ENCODE measurements around the gene HPSE2.
"Not testable (repeated sequence)": the region's sequence is repeated elsewhere in the genome, so short reads cannot be mapped to it uniquely, and the experiment has no call there.

The HPSE2 gene

DNA sequence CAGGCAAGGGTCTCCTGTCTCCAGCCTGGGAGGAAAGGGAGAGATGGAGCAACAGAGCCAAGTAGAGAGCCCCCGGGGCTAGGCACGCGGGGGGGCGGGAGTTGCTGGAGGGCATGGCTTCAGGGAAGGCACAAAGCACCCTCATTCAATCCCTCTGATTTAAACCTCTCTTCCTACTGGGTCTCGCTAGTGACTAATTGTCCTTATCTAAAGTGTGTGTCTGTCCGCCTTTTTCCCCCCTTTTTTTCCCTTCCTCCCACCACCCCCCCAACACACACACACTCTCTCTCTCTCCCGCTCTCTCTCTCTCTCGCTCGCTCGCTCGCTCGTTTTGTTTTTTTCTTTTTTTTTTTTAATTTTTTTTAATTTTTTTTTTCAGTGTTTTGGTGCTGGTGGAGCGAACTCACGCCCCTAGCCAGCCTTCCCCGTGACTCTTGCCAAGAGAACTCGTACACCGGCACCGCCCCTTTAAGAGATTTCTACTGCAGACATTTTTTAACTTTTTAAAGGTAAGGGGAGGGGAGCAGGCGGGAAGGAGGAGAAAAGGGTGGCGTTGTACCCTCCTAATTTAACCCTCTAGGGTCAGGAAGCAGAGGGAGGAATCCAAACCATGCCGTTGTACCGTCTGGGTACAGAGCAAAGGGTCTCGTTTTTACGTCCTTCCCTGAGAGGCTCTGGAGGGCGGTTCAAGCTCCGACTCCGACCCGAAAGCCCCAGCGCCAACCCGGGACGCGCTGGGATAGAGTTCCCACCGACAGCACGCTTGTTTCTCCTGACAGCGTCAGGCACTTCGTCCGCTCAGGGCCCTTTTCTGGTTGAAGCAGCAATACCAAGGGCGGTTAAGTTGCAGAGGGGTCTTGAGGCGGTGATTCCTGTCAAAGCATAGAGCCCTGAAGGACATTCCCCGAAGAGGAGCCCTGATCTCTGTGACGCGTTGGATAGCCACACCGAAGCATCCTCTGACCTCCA lies at the start of gene HPSE2:
Gene HPSE2 (minus strand): TSS at position 195 of the 969 bp plus-strand sequence.
- no peak for DNase-seq

- no peak for DNase-seq
These were observed 44.8 kb upstream of the HPSE2 start for GRCh38 chr10:99280472-99280871.

- no peak for DNase-seq
These were observed 44.0 kb upstream of the HPSE2 start for GRCh38 chr10:99279626-99280111.

- DNase-seq = no peak
These were observed 41.3 kb upstream of the HPSE2 start for GRCh38 chr10:99276848-99277486.

- DNase-seq = no peak
These were observed 30.7 kb upstream of the HPSE2 start for GRCh38 chr10:99266383-99266782.

DNA sequence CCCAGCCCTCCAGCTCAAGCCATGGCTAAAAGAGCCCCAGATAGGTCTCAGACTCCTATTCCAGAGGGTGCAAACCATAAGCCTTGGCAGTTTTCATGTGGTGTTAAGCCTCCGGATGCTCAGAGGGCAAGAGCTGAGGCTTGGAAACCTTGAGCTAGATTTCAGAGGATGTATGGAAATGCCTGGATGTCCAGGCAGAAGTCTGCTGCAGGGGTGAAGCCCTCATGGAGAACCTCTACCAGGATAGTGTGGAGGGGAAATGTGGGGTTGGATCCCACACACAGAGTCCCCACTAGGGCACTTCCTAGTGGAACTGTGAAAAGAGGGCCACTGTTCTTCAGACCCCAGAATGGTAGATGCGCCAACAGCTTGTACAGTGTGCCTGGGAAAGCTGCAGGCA lies 13.2 kb upstream of the HPSE2 start:
- DNase-seq = no peak

DNA sequence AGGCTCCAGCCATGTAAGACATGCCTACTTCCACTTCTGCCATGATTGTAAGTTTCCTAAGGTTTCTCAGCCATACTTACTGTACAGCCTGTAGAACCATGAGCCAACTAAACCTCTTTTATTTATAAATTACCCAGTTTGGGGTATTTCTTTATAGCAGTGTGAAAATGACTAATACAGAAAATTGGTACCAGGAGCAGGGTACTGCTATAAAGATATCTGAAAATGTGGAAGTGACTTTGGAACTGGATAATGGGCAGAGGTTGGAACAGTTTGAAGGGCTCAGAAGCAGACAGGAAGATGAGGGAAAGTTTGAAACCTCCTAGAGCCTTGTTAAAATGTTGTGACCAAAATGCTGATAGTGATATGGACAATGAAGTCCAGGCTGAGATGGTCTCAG lies 12.2 kb upstream of the HPSE2 start:
- DNase-seq = not testable (repeated sequence)

GRCh38 chr10:99236627-99237309 lies 1.1 kb upstream of the HPSE2 start:
- no peak for DNase-seq

GRCh38 chr10:99234791-99235657 lies 628 bp downstream of the HPSE2 start:
- no peak for DNase-seq

GRCh38 chr10:99234041-99234790 lies 1.4 kb downstream of the HPSE2 start:
- DNase-seq = no peak

GRCh38 chr10:99233689-99234037 lies 2.0 kb downstream of the HPSE2 start:
- DNase-seq = no peak

- DNase-seq = no peak
These were observed 2.5 kb downstream of the HPSE2 start for GRCh38 chr10:99233000-99233688.

- DNase-seq = no peak
These were observed 3.2 kb downstream of the HPSE2 start for GRCh38 chr10:99232360-99232999.

GRCh38 chr10:99224766-99225165 lies 10.9 kb downstream of the HPSE2 start:
- DNase-seq = no peak

- no peak for DNase-seq
These were observed 28.3 kb downstream of the HPSE2 start for GRCh38 chr10:99207340-99207739.

- DNase-seq = no peak
These were observed 32.3 kb downstream of the HPSE2 start for GRCh38 chr10:99203310-99203709.

- DNase-seq = no peak
These were observed 62.7 kb downstream of the HPSE2 start for GRCh38 chr10:99172950-99173349.

DNA sequence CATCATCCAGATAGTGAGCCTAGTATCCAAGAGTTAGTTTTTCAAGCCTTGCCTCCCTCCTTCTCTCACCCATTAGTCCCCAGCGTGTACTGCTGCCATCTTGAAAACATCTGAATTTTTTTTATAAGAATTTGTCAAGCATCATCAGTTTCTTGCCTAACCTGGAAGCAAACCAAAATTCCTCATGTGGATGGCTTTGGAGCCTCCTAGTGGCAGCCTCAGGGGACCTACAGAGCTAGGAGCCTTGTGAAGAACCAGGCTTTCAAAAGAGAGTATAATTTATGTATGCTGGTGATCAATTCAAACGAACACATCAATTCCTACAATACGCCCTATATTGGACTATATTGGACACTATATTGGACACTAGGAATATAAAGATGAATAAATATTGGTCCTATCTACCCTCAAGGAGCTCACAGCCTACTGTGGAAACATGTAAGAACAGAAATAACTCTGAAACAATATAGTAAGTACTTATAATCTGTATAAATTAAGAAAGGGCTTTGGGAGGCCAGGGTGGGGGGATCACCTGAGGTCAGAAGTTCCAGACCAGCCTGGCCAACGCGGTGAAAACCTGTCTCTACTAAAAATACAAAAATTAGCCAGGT lies 63.4 kb downstream of the HPSE2 start:
- DNase-seq = no peak

DNA sequence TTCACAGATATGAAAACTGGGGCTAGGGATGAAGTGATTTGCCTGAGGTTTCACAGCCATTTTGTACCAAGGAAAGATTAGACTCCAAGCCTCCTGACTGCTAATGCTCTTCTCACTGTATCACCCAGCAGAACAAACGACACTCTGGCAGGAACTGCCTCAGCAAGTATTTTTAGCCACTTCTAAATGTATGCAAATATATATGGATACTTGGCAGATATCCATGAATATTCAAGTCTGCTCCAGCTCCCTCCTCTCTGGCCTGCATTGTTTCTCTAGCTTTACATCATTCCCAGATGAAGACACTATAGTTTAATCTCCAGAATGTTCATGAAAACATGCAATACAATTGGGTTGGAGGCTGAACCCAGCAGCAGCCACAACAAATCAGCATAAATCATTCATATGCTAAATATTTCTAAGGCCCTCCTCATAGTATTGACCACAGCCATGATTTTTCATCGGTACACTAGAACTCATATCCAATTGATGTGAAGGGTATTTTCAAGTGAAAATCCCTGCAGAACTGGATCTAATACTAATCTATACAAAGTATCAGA lies 65.5 kb downstream of the HPSE2 start:
- no peak for DNase-seq

GRCh38 chr10:99161165-99161564 lies 74.5 kb downstream of the HPSE2 start:
- DNase-seq = no peak
